HepG2 (cell line): ENCODE measurements around the gene RAC3.

Source experiments
- HDAC1 ChIP-seq: sonication (generic); formaldehyde crosslinking; IDR thresholded peaks from 2 replicates; pipeline ENCODE4 v1.5.1; 2020; ENCODE audit warnings: mild to moderate bottlenecking, missing genetic modification reagents
- MTA3 ChIP-seq: sonication (generic); formaldehyde crosslinking; IDR thresholded peaks from 2 replicates; pipeline ENCODE4 v1.4.0; 2020; ENCODE audit warnings: missing genetic modification reagents
- POLR2A ChIP-seq, 2 experiments: IDR thresholded peaks; 2 replicates each; pipeline ENCODE4 v1.6.1; 2011; ENCODE audit warnings: low read depth in 2 of 2, low read length in 2 of 2, mild to moderate bottlenecking in 1 of 2, moderate library complexity in 1 of 2; ENCODE audit not compliant: insufficient read depth in 1 of 2
- TCF12 ChIP-seq, 2 experiments: fragments of 450-650 bp in 1 of 2; sonication (generic) in 1 of 2; formaldehyde crosslinking in 1 of 2; IDR thresholded peaks; 2 replicates each; pipeline versions ENCODE4 v1.6.1 to v1.8.0; 2017 to 2022; ENCODE audit warnings: antibody characterized with exemption in 1 of 2, mild to moderate bottlenecking in 1 of 2, missing genetic modification reagents in 1 of 2, moderate library complexity in 1 of 2
- ZNF660 ChIP-seq: sonication (generic); formaldehyde crosslinking; IDR thresholded peaks from 2 replicates; pipeline ENCODE4 v1.5.1; 2020; ENCODE audit warnings: mild to moderate bottlenecking, low read depth, missing genetic modification reagents, borderline replicate concordance
- TF ChIP-seq, protein P1 (sequence below): sonication (generic); formaldehyde crosslinking; IDR thresholded peaks from 2 replicates; pipeline ENCODE4 v1.5.0; 2020; ENCODE audit warnings: mild to moderate bottlenecking, missing genetic modification reagents, moderate library complexity
- TF ChIP-seq, protein P2 (sequence below): sonication (generic); formaldehyde crosslinking; conservative IDR thresholded peaks from 2 replicates; pipeline ENCODE4 v1.4.0; 2020; ENCODE audit warnings: missing genetic modification reagents

DNA sequence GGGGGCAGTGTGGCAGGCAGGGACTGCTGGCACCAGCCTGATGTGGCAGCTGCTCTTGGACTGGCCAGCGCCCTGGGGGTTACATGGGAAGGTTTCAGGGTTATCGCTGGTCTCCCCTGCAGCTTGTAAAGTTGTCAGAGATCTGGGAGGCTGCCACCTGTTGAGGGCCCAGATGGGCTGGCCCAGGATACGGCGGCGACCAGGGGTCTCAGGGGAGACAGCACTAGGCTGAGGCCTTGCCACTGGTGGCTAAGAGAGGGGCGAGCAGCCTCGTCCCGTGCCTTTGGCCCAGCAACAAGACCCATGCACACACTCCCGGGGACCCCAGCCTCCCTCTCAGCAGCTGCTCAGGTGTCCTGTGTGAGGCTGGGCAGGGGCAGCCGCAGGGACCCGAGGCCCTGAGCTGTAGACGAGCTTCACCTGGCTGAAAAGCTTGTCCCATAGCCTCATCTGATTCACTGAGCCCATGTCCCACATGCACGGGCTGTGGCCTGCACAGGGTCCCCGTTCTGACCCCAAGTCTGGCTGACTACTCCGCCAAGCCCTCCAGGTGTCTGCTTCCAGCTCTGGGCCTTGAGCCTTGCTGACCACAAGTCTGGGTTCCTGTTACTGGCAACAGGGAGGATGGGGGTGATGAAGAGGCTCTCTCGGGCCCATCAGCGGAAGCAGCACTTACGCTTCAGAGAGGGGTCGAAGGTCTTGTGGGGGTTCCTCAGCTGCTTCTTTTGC is 28.0 kb downstream of the RAC3 start:
- TF ChIP-seq, protein P1, sequence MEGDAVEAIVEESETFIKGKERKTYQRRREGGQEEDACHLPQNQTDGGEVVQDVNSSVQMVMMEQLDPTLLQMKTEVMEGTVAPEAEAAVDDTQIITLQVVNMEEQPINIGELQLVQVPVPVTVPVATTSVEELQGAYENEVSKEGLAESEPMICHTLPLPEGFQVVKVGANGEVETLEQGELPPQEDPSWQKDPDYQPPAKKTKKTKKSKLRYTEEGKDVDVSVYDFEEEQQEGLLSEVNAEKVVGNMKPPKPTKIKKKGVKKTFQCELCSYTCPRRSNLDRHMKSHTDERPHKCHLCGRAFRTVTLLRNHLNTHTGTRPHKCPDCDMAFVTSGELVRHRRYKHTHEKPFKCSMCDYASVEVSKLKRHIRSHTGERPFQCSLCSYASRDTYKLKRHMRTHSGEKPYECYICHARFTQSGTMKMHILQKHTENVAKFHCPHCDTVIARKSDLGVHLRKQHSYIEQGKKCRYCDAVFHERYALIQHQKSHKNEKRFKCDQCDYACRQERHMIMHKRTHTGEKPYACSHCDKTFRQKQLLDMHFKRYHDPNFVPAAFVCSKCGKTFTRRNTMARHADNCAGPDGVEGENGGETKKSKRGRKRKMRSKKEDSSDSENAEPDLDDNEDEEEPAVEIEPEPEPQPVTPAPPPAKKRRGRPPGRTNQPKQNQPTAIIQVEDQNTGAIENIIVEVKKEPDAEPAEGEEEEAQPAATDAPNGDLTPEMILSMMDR (CRISPR knock-in tag): no peak
- no peak for TF ChIP-seq ZNF660 (CRISPR knock-in tag)
- no peak for TF ChIP-seq POLR2A (IDR thresholded peaks at IDR 0.05; ENCODE audit: insufficient read depth in 1 of 2, low read depth in 2 of 2, low read length in 2 of 2)
- TF ChIP-seq MTA3: no peak
- no peak for TF ChIP-seq TCF12 (IDR thresholded peaks at IDR 0.05)
- TF ChIP-seq TCF12 (CRISPR knock-in tag; IDR thresholded peaks at IDR 0.05): no peak
- TF ChIP-seq, protein P2, sequence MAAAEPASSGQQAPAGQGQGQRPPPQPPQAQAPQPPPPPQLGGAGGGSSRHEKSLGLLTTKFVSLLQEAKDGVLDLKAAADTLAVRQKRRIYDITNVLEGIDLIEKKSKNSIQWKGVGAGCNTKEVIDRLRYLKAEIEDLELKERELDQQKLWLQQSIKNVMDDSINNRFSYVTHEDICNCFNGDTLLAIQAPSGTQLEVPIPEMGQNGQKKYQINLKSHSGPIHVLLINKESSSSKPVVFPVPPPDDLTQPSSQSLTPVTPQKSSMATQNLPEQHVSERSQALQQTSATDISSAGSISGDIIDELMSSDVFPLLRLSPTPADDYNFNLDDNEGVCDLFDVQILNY (CRISPR knock-in tag): no peak
- TF ChIP-seq HDAC1 (CRISPR knock-in tag): no peak
